ENCODE data around the gene RIMBP2. TPM values are rescaled to one million over a fixed set of nuclear protein-coding genes. Genes with fewer than 3 reads are reported as not detected.

The RIMBP2 gene
- total RNA-seq, 1 experiment from 2014 or later, result not detected

GRCh38 chr12:130526813-130527212, 189.3 kb downstream of the RIMBP2 start:
- Mint-ChIP-seq H3K36me3 (ENCODE audit: insufficient read depth, unreplicated experiment) (no peaks in the 10 kb centered on the region), H3K9me3 (ENCODE audit: unreplicated experiment) (no peaks in the 10 kb centered on the region), H3K27me3 (ENCODE audit: insufficient read depth, unreplicated experiment) (peaks cover 16% of the 10 kb centered on the region), H3K4me1 (ENCODE audit: low read depth, unreplicated experiment) (no peaks in the 10 kb centered on the region), H3K27ac (ENCODE audit: unreplicated experiment) (no peak overlapping the region), H3K4me3 (ENCODE audit: unreplicated experiment) (no peak overlapping the region)
- H3K27me3 ChIP-seq (replicated peaks; ENCODE audit: control insufficient read depth, insufficient read depth, low read length), result no peaks in the 10 kb centered on the region
- ChIA-PET POLR2A (no interaction called here), CTCF (no interaction called here)
- no peaks in the 10 kb centered on the region for H3K9me3 ChIP-seq
- intact Hi-C loops (cut with micrococcal nuclease; ENCODE audit: unreplicated experiment), result loop anchor here (2.0 kb wide), 1 partner anchor 26 kb away; no protein-coding TSS in a partner anchor
- no peak overlapping the region for H3K4me3 ChIP-seq (ENCODE audit: low read depth, low read length)
- H3K4me1 ChIP-seq, result no peaks in the 10 kb centered on the region
- DNase-seq, result peak; percentile 60 to 72
- TF ChIP-seq CTCF (IDR thresholded peaks at IDR 0.05; ENCODE audit: insufficient read depth in 1 of 2, low read depth in 1 of 2, low read length in 1 of 2, severe bottlenecking in 1 of 2, unreplicated experiment in 1 of 2), result no peak
- H3K36me3 ChIP-seq (ENCODE audit: control insufficient read depth, insufficient read depth, low read length), result no peaks in the 10 kb centered on the region
- no TSS peak for BruUV-seq (replicated peaks)

DNA sequence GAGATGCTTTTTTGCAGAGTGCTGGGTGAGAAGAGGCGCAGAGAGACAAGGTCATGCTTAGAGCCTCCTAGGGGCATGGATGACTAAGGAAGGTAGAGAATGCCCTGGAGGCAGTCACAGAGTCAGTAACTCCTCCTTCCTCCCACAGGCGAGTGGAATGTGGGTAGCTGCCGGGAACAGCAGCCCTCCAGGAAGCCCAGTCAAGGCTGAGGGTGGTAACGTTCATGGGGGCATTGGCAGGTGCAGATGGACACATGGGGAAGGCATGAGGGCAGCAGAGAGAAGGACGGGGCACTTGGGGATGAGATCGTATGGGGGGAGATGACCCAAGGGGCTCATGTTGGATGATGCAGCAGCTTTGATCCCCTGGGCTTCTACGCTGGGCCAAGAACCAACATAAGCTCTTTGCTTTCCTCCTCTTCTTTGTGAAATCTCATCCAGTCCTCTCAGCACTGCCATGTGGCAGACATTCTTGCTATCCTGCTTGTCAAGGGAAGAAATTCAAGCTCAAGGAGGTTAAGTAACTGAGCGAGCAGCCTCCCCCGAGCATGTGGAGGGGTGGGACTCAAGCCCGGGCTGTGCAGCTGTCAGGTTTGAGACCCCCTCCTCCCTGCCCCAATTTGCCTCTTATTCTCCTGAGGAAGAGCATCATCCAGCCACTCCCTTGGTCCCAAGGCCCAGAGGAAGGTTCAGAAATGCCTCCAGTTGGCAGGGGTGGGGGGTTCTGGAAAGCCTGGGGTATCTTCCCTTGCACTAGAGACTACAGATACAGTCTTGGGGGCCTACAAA, 190.5 kb downstream of the RIMBP2 start:
- no peaks in the 10 kb centered on the region for H3K9me3 Mint-ChIP-seq (ENCODE audit: unreplicated experiment)
- ChIA-PET CTCF (no interaction called here), POLR2A (no interaction called here)
- H3K4me1 ChIP-seq, result no peaks in the 10 kb centered on the region
- intact Hi-C loops (cut with micrococcal nuclease; ENCODE audit: unreplicated experiment), result loop anchor here (2.0 kb wide), 1 partner anchor 27 kb away; no protein-coding TSS in a partner anchor
- H3K36me3 ChIP-seq (ENCODE audit: control insufficient read depth, insufficient read depth, low read length), result no peaks in the 10 kb centered on the region
- no peak overlapping the region for H3K4me3 ChIP-seq (ENCODE audit: low read depth, low read length)
- no peaks in the 10 kb centered on the region for H3K9me3 ChIP-seq
- no TSS peak for BruUV-seq (replicated peaks)
- no peak overlapping the region for H3K4me3 Mint-ChIP-seq (ENCODE audit: unreplicated experiment)
- TF ChIP-seq CTCF (IDR thresholded peaks at IDR 0.05; ENCODE audit: insufficient read depth in 1 of 2, low read depth in 1 of 2, low read length in 1 of 2, severe bottlenecking in 1 of 2, unreplicated experiment in 1 of 2), result no peak
- H3K4me1 Mint-ChIP-seq (ENCODE audit: low read depth, unreplicated experiment), result no peaks in the 10 kb centered on the region
- no peaks in the 10 kb centered on the region for H3K27me3 ChIP-seq (replicated peaks; ENCODE audit: control insufficient read depth, insufficient read depth, low read length)
- H3K27ac Mint-ChIP-seq (ENCODE audit: unreplicated experiment), result no peak overlapping the region
- peaks cover 18% of the 10 kb centered on the region for H3K27me3 Mint-ChIP-seq (ENCODE audit: insufficient read depth, unreplicated experiment)
- no peaks in the 10 kb centered on the region for H3K36me3 Mint-ChIP-seq (ENCODE audit: insufficient read depth, unreplicated experiment)
- DNase-seq, result no peak

DNA sequence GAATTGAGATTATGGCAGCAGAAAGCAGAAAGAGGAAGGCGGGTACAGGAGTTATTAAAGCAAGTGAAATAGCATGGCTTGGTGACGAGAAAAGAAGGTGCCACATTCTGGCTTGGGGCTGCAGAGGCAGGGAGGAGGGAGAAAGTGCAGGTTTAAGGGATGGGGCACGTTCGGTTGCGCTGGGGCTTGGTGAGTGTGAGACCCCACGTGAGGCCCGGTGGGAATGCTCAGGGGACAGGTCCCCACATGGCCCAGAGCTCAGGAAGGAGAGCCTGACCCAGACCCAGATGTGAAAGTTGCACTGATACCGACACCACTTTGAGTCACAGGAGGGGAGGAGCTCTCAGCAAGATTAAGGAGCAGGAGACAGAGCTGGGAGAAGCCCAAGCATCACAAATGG, 191.3 kb downstream of the RIMBP2 start:
- Mint-ChIP-seq H3K36me3 (ENCODE audit: insufficient read depth, unreplicated experiment) (no peaks in the 10 kb centered on the region), H3K9me3 (ENCODE audit: unreplicated experiment) (no peaks in the 10 kb centered on the region), H3K27ac (ENCODE audit: unreplicated experiment) (no peak overlapping the region), H3K27me3 (ENCODE audit: insufficient read depth, unreplicated experiment) (peaks cover 18% of the 10 kb centered on the region), H3K4me3 (ENCODE audit: unreplicated experiment) (no peak overlapping the region), H3K4me1 (ENCODE audit: low read depth, unreplicated experiment) (no peaks in the 10 kb centered on the region)
- H3K4me1 ChIP-seq, result no peaks in the 10 kb centered on the region
- intact Hi-C loops (cut with micrococcal nuclease; ENCODE audit: unreplicated experiment), result no loop called here
- H3K9me3 ChIP-seq, result no peaks in the 10 kb centered on the region
- H3K27me3 ChIP-seq (replicated peaks; ENCODE audit: control insufficient read depth, insufficient read depth, low read length), result no peaks in the 10 kb centered on the region
- CTCF ChIA-PET, result no interaction called here
- no peak for TF ChIP-seq CTCF (IDR thresholded peaks at IDR 0.05; ENCODE audit: insufficient read depth in 1 of 2, low read depth in 1 of 2, low read length in 1 of 2, severe bottlenecking in 1 of 2, unreplicated experiment in 1 of 2)
- BruUV-seq (replicated peaks), result no TSS peak
- no peaks in the 10 kb centered on the region for H3K36me3 ChIP-seq (ENCODE audit: control insufficient read depth, insufficient read depth, low read length)
- no peak overlapping the region for H3K4me3 ChIP-seq (ENCODE audit: low read depth, low read length)
- DNase-seq, result no peak
- POLR2A ChIA-PET, result no interaction called here

All from Caco-2 (cell line).